WTC11 (cell line): Measurements from ENCODE around the gene UBL7. TPM values are rescaled to one million over a fixed set of nuclear protein-coding genes. Genes with fewer than 3 reads are reported as not detected.

Experiments used
- AR ChIP-seq: fragments of 250-450 bp; sonication (Bioruptor Pico); IDR thresholded peaks from 2 replicates; pipeline ENCODE4 v1.9.0; 2021; ENCODE audit warnings: mild to moderate bottlenecking
- ELF4 ChIP-seq: sonication (generic); formaldehyde crosslinking; IDR thresholded peaks from 2 replicates; pipeline ENCODE4 v1.8.1; 2022; ENCODE audit warnings: low read depth, mild to moderate bottlenecking, moderate library complexity, missing genetic modification reagents
- EMX1 ChIP-seq: fragments of 250-450 bp; sonication (Bioruptor Pico); IDR thresholded peaks from 2 replicates; pipeline ENCODE4 v1.8.0; 2021; ENCODE audit warnings: mild to moderate bottlenecking
- PRDM15 ChIP-seq: sonication (generic); formaldehyde crosslinking; IDR thresholded peaks from 2 replicates; pipeline ENCODE4 v1.8.0; 2022; ENCODE audit warnings: missing genetic modification reagents
- ZNF219 ChIP-seq: sonication (generic); formaldehyde crosslinking; IDR thresholded peaks from 2 replicates; pipeline ENCODE4 v1.8.0; 2023; ENCODE audit warnings: missing genetic modification reagents, mild to moderate bottlenecking, borderline replicate concordance
- ZNF396 ChIP-seq: fragments of 250-450 bp; sonication (Bioruptor Pico); IDR thresholded peaks from 2 replicates; pipeline ENCODE4 v1.8.0; 2021; ENCODE audit warnings: mild to moderate bottlenecking, moderate library complexity, borderline replicate concordance
- ZNF423 ChIP-seq: fragments of 250-450 bp; sonication (Bioruptor Pico); IDR thresholded peaks from 2 replicates; pipeline ENCODE4 v2.1.2; 2022; ENCODE audit warnings: mild to moderate bottlenecking, moderate library complexity
- ZNF425 ChIP-seq: fragments of 250-450 bp; sonication (Bioruptor Pico); conservative IDR thresholded peaks from 2 replicates; pipeline ENCODE4 v1.9.0; 2021; ENCODE audit warnings: mild to moderate bottlenecking
- ZNF532 ChIP-seq: fragments of 250-450 bp; sonication (Bioruptor Pico); IDR thresholded peaks from 2 replicates; pipeline ENCODE4 v1.9.0; 2021; ENCODE audit warnings: mild to moderate bottlenecking, borderline replicate concordance
- ZSCAN18 ChIP-seq: fragments of 250-450 bp; sonication (Bioruptor Pico); IDR thresholded peaks from 2 replicates; pipeline ENCODE4 v2.1.2; 2022; ENCODE audit warnings: mild to moderate bottlenecking, moderate library complexity
- total RNA-seq: library from RNA; stranded (reverse); gene quantifications from 3 replicates; pipeline ENCODE4 v1.2.3, GENCODE V29; 2021
- TF ChIP-seq, protein P1 (sequence below): fragments of 200-600 bp; IDR thresholded peaks from 2 replicates; pipeline ENCODE4 v1.8.0; 2022; ENCODE audit warnings: antibody characterized with exemption
- TF ChIP-seq, protein P2 (sequence below): sonication (generic); formaldehyde crosslinking; IDR thresholded peaks from 2 replicates; pipeline ENCODE4 v1.8.1; 2022; ENCODE audit warnings: low read depth, missing genetic modification reagents, borderline replicate concordance
- TF ChIP-seq, protein P3 (sequence below): sonication (generic); formaldehyde crosslinking; IDR thresholded peaks from 2 replicates; pipeline ENCODE4 v1.8.0; 2022; ENCODE audit warnings: mild to moderate bottlenecking, missing genetic modification reagents
- TF ChIP-seq, protein P4 (sequence below): sonication (generic); formaldehyde crosslinking; conservative IDR thresholded peaks from 2 replicates; pipeline ENCODE4 v1.8.1; 2022; ENCODE audit warnings: mild to moderate bottlenecking, missing genetic modification reagents

The UBL7 gene
- total RNA-seq, 1 experiment from 2014 or later: 70.1 TPM

DNA sequence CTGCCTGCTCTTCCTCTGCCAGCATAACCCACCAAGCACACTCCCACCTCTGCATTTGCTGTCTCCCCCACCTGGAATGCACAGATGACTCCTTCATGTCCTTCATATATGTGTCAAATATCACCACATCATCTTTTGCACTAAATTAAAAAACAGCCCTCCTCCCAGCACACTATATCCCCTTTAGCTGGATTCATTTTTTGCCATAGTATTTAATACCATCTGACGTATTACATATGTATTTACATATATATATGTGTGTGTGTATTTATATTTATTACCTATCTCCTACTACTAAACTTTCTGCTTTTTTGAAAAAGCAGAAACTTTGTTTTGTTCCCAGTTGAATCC is 29.4 kb upstream of the UBL7 start (continued):
- TF ChIP-seq PRDM15 (CRISPR knock-in tag) (no peak), ZNF219 (CRISPR knock-in tag) (no peak), ZNF425 (CRISPR knock-in tag) (no peak), ZSCAN18 (no peak), ZNF532 (CRISPR knock-in tag) (no peak), EMX1 (CRISPR knock-in tag) (no peak), ELF4 (CRISPR knock-in tag) (no peak), ZNF396 (CRISPR knock-in tag) (no peak), AR (CRISPR knock-in tag) (no peak), ZNF423 (no peak)
- TF ChIP-seq, protein P1, sequence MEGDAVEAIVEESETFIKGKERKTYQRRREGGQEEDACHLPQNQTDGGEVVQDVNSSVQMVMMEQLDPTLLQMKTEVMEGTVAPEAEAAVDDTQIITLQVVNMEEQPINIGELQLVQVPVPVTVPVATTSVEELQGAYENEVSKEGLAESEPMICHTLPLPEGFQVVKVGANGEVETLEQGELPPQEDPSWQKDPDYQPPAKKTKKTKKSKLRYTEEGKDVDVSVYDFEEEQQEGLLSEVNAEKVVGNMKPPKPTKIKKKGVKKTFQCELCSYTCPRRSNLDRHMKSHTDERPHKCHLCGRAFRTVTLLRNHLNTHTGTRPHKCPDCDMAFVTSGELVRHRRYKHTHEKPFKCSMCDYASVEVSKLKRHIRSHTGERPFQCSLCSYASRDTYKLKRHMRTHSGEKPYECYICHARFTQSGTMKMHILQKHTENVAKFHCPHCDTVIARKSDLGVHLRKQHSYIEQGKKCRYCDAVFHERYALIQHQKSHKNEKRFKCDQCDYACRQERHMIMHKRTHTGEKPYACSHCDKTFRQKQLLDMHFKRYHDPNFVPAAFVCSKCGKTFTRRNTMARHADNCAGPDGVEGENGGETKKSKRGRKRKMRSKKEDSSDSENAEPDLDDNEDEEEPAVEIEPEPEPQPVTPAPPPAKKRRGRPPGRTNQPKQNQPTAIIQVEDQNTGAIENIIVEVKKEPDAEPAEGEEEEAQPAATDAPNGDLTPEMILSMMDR: no peak
- TF ChIP-seq, protein P2, sequence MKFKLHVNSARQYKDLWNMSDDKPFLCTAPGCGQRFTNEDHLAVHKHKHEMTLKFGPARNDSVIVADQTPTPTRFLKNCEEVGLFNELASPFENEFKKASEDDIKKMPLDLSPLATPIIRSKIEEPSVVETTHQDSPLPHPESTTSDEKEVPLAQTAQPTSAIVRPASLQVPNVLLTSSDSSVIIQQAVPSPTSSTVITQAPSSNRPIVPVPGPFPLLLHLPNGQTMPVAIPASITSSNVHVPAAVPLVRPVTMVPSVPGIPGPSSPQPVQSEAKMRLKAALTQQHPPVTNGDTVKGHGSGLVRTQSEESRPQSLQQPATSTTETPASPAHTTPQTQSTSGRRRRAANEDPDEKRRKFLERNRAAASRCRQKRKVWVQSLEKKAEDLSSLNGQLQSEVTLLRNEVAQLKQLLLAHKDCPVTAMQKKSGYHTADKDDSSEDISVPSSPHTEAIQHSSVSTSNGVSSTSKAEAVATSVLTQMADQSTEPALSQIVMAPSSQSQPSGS (CRISPR knock-in tag): no peak
- TF ChIP-seq, protein P3, sequence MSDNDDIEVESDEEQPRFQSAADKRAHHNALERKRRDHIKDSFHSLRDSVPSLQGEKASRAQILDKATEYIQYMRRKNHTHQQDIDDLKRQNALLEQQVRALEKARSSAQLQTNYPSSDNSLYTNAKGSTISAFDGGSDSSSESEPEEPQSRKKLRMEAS (CRISPR knock-in tag): no peak
- TF ChIP-seq, protein P4, sequence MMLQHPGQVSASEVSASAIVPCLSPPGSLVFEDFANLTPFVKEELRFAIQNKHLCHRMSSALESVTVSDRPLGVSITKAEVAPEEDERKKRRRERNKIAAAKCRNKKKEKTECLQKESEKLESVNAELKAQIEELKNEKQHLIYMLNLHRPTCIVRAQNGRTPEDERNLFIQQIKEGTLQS (CRISPR knock-in tag): no peak
